ENCODE measurements around the gene TMEM242. TPM values are rescaled to one million over a fixed set of nuclear protein-coding genes. Genes with fewer than 3 reads are reported as not detected.

TMEM242 gene
- total and polyA plus RNA-seq, 2 of the 8 experiments (the other 6 are each of a cell fraction or from before 2014, with no cell fraction given): 2.4 to 9.0 TPM

DNA sequence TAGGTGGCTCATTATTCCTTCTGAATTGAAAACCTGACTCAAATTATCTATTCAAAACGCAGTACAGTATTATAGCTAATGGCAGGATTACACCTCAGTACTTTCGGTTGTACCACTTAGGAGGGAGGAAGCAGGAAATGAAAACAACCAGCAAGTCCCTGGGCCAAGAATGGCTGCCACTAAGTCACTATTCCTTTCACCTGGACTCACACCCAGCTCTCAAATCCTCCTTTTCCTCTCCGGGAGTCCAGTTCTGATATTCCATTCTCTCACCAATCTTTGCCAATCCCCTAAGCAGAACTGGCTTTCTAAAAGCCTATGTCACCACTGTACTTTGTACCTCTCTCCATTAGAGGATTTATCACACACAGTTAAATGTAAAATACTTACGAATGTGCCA, 20.6 kb downstream of the TMEM242 start:
- no peak for FAIRE-seq
- no peaks in the 10 kb centered on the region for H3K27me3 ChIP-seq (replicated peaks in 1 of 4; ENCODE audit: control insufficient read depth in 3 of 4, extremely low read depth in 1 of 4, insufficient read depth in 3 of 4, low read length in 3 of 4)

More for the DNA sequence above, 20.6 kb downstream of the TMEM242 start:
- Histone ChIP-seq H3K23ac (ENCODE audit: insufficient read length) (no peak overlapping the region), H4K20me1 (replicated peaks in 1 of 2; ENCODE audit: control insufficient read depth in 1 of 2, insufficient read depth in 2 of 2, low read length in 2 of 2) (no peaks in the 10 kb centered on the region), H3K27ac (ENCODE audit: low read depth, low read length) (no peak overlapping the region), H2AFZ (ENCODE audit: low read length) (no peak overlapping the region), H3K4me1 (replicated peaks in 1 of 4; ENCODE audit: control insufficient read depth in 3 of 4, insufficient read depth in 4 of 4, low read length in 3 of 4) (peaks cover 0 to 4% (median 3%) of the 10 kb centered on the region in 4 experiments; a peak in 4 of 7 replicates), H3K56ac (replicated peaks; ENCODE audit: insufficient read length, low read depth, low read length) (no peak overlapping the region), H2AK5ac (ENCODE audit: low read depth, low read length) (no peak overlapping the region), H3K14ac (ENCODE audit: insufficient read length) (no peak overlapping the region), H4K8ac (ENCODE audit: extremely low read depth, insufficient read depth, low read length) (no peak overlapping the region), H3K23me2 (ENCODE audit: low read depth, low read length) (no peaks in the 10 kb centered on the region), H4K91ac (replicated peaks; ENCODE audit: insufficient read length, low read length) (no peak overlapping the region), H2BK15ac (ENCODE audit: low read length) (no peak overlapping the region), H3K4ac (replicated peaks; ENCODE audit: insufficient read length, low read depth, low read length) (no peak overlapping the region), H3K9ac (replicated peaks in 1 of 4; ENCODE audit: extremely low read depth in 1 of 4, low read depth in 3 of 4, low read length in 3 of 4) (no peak overlapping the region), H2BK20ac (ENCODE audit: low read length) (no peak overlapping the region), H2BK12ac (ENCODE audit: low read depth, low read length) (no peak overlapping the region), H2BK5ac (ENCODE audit: low read depth, low read length) (no peak overlapping the region), H3K4me3 (ENCODE audit: extremely low read depth in 1 of 4, insufficient read depth in 2 of 4, low read depth in 3 of 4, low read length in 4 of 4) (no peak overlapping the region), H3K79me1 (ENCODE audit: low read depth, low read length) (no peaks in the 10 kb centered on the region), H4K5ac (ENCODE audit: insufficient read length, low read depth, low read length) (no peak overlapping the region), H3K36me3 (ENCODE audit: control insufficient read depth in 2 of 4, insufficient read depth in 4 of 4, low read length in 3 of 4) (no peaks in the 10 kb centered on the region), H3K4me2 (ENCODE audit: insufficient read depth in 1 of 2, low read depth in 2 of 2, low read length in 2 of 2) (no peak overlapping the region), H3K9me3 (ENCODE audit: insufficient read depth in 2 of 2, low read depth in 1 of 2, low read length in 1 of 2) (no peaks in the 10 kb centered on the region), H2BK120ac (replicated peaks; ENCODE audit: low read depth, low read length) (no peak overlapping the region), H3K79me2 (ENCODE audit: control insufficient read depth in 1 of 2, insufficient read depth in 2 of 2, low read length in 2 of 2) (no peaks in the 10 kb centered on the region; a peak in 1 of 4 replicates), H3K18ac (ENCODE audit: extremely low read depth, low read length) (no peak overlapping the region)
- TF ChIP-seq TCF12 (IDR thresholded peaks at IDR 0.05; ENCODE audit: low read depth, low read length): no peak
- ChIA-PET CTCF (ENCODE audit: partially characterized antibody) (interaction anchor here (0.8 to 1.4 kb wide), 4 partner anchors 12 to 72 kb away, joined by 3 to 4 read pairs (median 3); no protein-coding TSS in a partner anchor), POLR2A (ENCODE audit: partially characterized antibody) (interaction anchor here (1.6 kb wide), 1 partner anchor 14 kb away, joined by 6 read pairs; no protein-coding TSS in a partner anchor)
- no peak for DNase-seq (ENCODE audit: low read depth in 1 of 2, low spot score in 2 of 2)
- WGBS, 2 experiments (ENCODE audit: extremely low coverage in 1 of 2, insufficient coverage in 1 of 2, insufficient read length in 1 of 2, insufficient replicate concordance in 2 of 2, low coverage in 1 of 2, low lambda C conversion rate in 2 of 2, missing lambda C conversion rate in 1 of 2): 63% methylated on average over 4 of the region's 4 CpGs; no CpG with 5 or more reads in 1 of the 2 experiments

Measured in H1 (cell line).